ENCODE data around the gene ADCYAP1R1. TPM values are rescaled to one million over a fixed set of nuclear protein-coding genes. Genes with fewer than 3 reads are reported as not detected.

Gene ADCYAP1R1
- total RNA-seq, 2 donors from 2014 or later = 1.0 to 4.8 TPM

- ATAC-seq (no peak), DNase-seq (no peak)
- intact Hi-C loops (cut with DNase I) = no loop called here
Observed at GRCh38 chr7:31062746-31063435, 10.8 kb downstream of the ADCYAP1R1 start.

- intact Hi-C loops (cut with DNase I) = no loop called here
- DNase-seq (no peak), ATAC-seq (no peak)
Observed at GRCh38 chr7:31065021-31065593, 13.0 kb downstream of the ADCYAP1R1 start.

- intact Hi-C loops (cut with DNase I) = no loop called here
- no peak for DNase-seq
- no peak for ATAC-seq
Observed at GRCh38 chr7:31065840-31066239, 13.7 kb downstream of the ADCYAP1R1 start.

- intact Hi-C loops (cut with DNase I) = no loop called here
- DNase-seq (no peak), ATAC-seq (no peak)
Observed at GRCh38 chr7:31066516-31067130, 14.5 kb downstream of the ADCYAP1R1 start.

GRCh38 chr7:31067491-31067890 lies 15.4 kb downstream of the ADCYAP1R1 start:
- intact Hi-C loops (cut with DNase I) = no loop called here
- no peak for DNase-seq
- no peak for ATAC-seq

- ATAC-seq (no peak), DNase-seq (no peak)
- intact Hi-C loops (cut with DNase I) = no loop called here
Observed at GRCh38 chr7:31068006-31068675, 16.0 kb downstream of the ADCYAP1R1 start.

GRCh38 chr7:31069860-31070555 lies 17.9 kb downstream of the ADCYAP1R1 start:
- no peak for DNase-seq
- intact Hi-C loops (cut with DNase I) = no loop called here
- no peak for ATAC-seq

GRCh38 chr7:31070991-31071644 lies 19.0 kb downstream of the ADCYAP1R1 start:
- DNase-seq = no peak
- intact Hi-C loops (cut with DNase I) = no loop called here
- peak; percentile 12 to 14 for ATAC-seq

GRCh38 chr7:31071645-31072029 lies 19.5 kb downstream of the ADCYAP1R1 start:
- intact Hi-C loops (cut with DNase I) = no loop called here
- DNase-seq (no peak), ATAC-seq (no peak)

GRCh38 chr7:31073326-31074119 lies 21.4 kb downstream of the ADCYAP1R1 start:
- no peak for ATAC-seq
- DNase-seq = no peak
- intact Hi-C loops (cut with DNase I) = no loop called here

GRCh38 chr7:31074120-31074383 lies 21.9 kb downstream of the ADCYAP1R1 start:
- DNase-seq (no peak), ATAC-seq (peak in 1 of 2 donors; percentile 27)
- intact Hi-C loops (cut with DNase I) = no loop called here

GRCh38 chr7:31074403-31075085 lies 22.4 kb downstream of the ADCYAP1R1 start:
- DNase-seq (peak; percentile 43), ATAC-seq (peak; percentile 70)
- intact Hi-C loops (cut with DNase I) = no loop called here

- no peak for ATAC-seq
- intact Hi-C loops (cut with DNase I) = no loop called here
- no peak for DNase-seq
Observed at GRCh38 chr7:31075086-31075405, 22.9 kb downstream of the ADCYAP1R1 start.

- DNase-seq (no peak), ATAC-seq (no peak)
- intact Hi-C loops (cut with DNase I) = no loop called here
Observed at GRCh38 chr7:31076051-31076450, 23.9 kb downstream of the ADCYAP1R1 start.

- intact Hi-C loops (cut with DNase I) = no loop called here
- DNase-seq (no peak), ATAC-seq (no peak)
Observed at GRCh38 chr7:31076641-31077310, 24.7 kb downstream of the ADCYAP1R1 start.

GRCh38 chr7:31077484-31078362 lies 25.6 kb downstream of the ADCYAP1R1 start:
- intact Hi-C loops (cut with DNase I) = no loop called here
- ATAC-seq (no peak), DNase-seq (no peak)
